ENCODE results near the gene ALG14. TPM values are rescaled to one million over a fixed set of nuclear protein-coding genes. Genes with fewer than 3 reads are reported as not detected.

Gene ALG14
- total and polyA plus RNA-seq, 2 of the 4 experiments (the other 2 are of a cell fraction) = 1.7 to 2.0 TPM

- Histone ChIP-seq H3K27ac (ENCODE audit: insufficient read depth, low read length) (no peak overlapping the region), H3K4me3 (ENCODE audit: insufficient read depth, low read depth, low read length) (no peak overlapping the region), H2BK15ac (ENCODE audit: low read depth, low read length) (peak overlapping the region; percentile 60; the same call in 1 of the 3 replicates), H3K27me3 (ENCODE audit: control insufficient read depth, insufficient read depth, low read length) (no peaks in the 10 kb centered on the region), H3K9me3 (ENCODE audit: control insufficient read depth, insufficient read depth, low read length) (no peaks in the 10 kb centered on the region), H2BK20ac (ENCODE audit: low read depth, low read length) (peak overlapping the region; percentile 21; the same call in 1 of the 2 replicates), H2AK9ac (replicated peaks; ENCODE audit: low read depth, low read length, poor library complexity) (no peak overlapping the region), H2AFZ (replicated peaks; ENCODE audit: low read length, poor library complexity) (no peak overlapping the region), H3K36me3 (ENCODE audit: control insufficient read depth, insufficient read depth, low read length) (no peaks in the 10 kb centered on the region), H3K4ac (ENCODE audit: low read depth, low read length) (0 out of 2 replicates have a peak overlapping the region, but pooled peaks have one; percentile 21), H3K14ac (replicated peaks; ENCODE audit: low read depth, low read length) (0 out of 2 replicates have a peak overlapping the region, but pooled peaks have one; percentile 23), H3K4me1 (ENCODE audit: control insufficient read depth, insufficient read depth, low read length) (peaks cover 12% of the 10 kb centered on the region), H4K8ac (ENCODE audit: low read depth in 2 of 2, low read length in 2 of 2) (no peak overlapping the region), H3K79me1 (ENCODE audit: low read depth in 1 of 2, low read length in 2 of 2) (peaks cover 0 to 6% of the 10 kb centered on the region in 2 experiments; a peak in 1 of 4 replicates), H3K4me2 (ENCODE audit: low read depth, low read length) (no peak overlapping the region), H4K5ac (ENCODE audit: low read depth, low read length) (no peak overlapping the region), H4K91ac (ENCODE audit: insufficient read depth, low read depth, low read length) (no peak overlapping the region), H2AK5ac (ENCODE audit: low read depth, low read length) (peak overlapping the region; percentile 69; the same call in 1 of the 2 replicates), H3K23ac (ENCODE audit: low read depth, low read length) (no peak overlapping the region), H4K20me1 (ENCODE audit: insufficient read depth, low read length) (no peaks in the 10 kb centered on the region), H2BK5ac (ENCODE audit: low read depth, low read length, poor library complexity, severe bottlenecking) (no peak overlapping the region), H2BK120ac (ENCODE audit: low read depth, low read length) (peak overlapping the region; percentile 44; the same call in 1 of the 2 replicates), H3K9ac (ENCODE audit: low read depth, low read length) (no peak overlapping the region), H3K18ac (ENCODE audit: low read depth, low read length) (no peak overlapping the region), H3K56ac (ENCODE audit: extremely low read depth, insufficient read depth, low read length) (no peak overlapping the region), H3K9me1 (ENCODE audit: insufficient read depth, low read length) (peaks cover 3% of the 10 kb centered on the region; the same call in 1 of the 2 replicates)
- ATAC-seq (ENCODE audit: low read depth) (no peak), DNase-seq (no peak)
- ChIA-PET POLR2A (ENCODE audit: unreplicated experiment) (no interaction called here), CTCF (no interaction called here)
- intact Hi-C loops (cut with micrococcal nuclease) (no loop called here), in situ Hi-C loops (cut with MboI; ENCODE audit: low sequenced_read_pairs) (no loop called here), dilution Hi-C loops (cut with HindIII; ENCODE audit: low sequenced_read_pairs, unreplicated experiment) (no loop called here)
- no CpG with 5 or more reads among the region's 1 CpG for WGBS, 2 experiments (ENCODE audit: extremely low coverage in 2 of 2, insufficient read length in 1 of 2)
- TF ChIP-seq FOS (IDR thresholded peaks at IDR 0.05; ENCODE audit: low read depth, low read length) (no peak), USF2 (IDR thresholded peaks at IDR 0.05; ENCODE audit: low read depth, low read length) (no peak), MAZ (IDR thresholded peaks at IDR 0.05; ENCODE audit: borderline replicate concordance, low read depth, low read length) (no peak), MXI1 (IDR thresholded peaks at IDR 0.05; ENCODE audit: borderline replicate concordance, low read depth, low read length) (no peak), CTCF (conservative IDR thresholded peaks at IDR 0.05; ENCODE audit: low read depth, low read length) (no peak), CHD1 (IDR thresholded peaks at IDR 0.05; ENCODE audit: low read depth, low read length) (no peak), MAFK (IDR thresholded peaks at IDR 0.05; ENCODE audit: low read depth, low read length) (no peak), RCOR1 (IDR thresholded peaks at IDR 0.05; ENCODE audit: insufficient replicate concordance, low read length) (no peak), ELK1 (IDR thresholded peaks at IDR 0.05; ENCODE audit: borderline replicate concordance, low read depth, low read length) (no peak), BHLHE40 (IDR thresholded peaks at IDR 0.05; ENCODE audit: low read depth, low read length) (no peak), POLR2A (IDR thresholded peaks at IDR 0.05; ENCODE audit: low read depth, low read length) (no peak), NFE2L2 (IDR thresholded peaks at IDR 0.05; ENCODE audit: low read depth, low read length) (no peak), SMC3 (IDR thresholded peaks at IDR 0.05; ENCODE audit: low read depth, low read length) (no peak), RAD21 (IDR thresholded peaks at IDR 0.05; ENCODE audit: low read length) (no peak)
- BruUV-seq (replicated peaks) = no TSS peak
Observed at GRCh38 chr1:94981575-94981973, 91.2 kb downstream of the ALG14 start.
